Thyroid gland (tissue), 4 donors: ENCODE measurements around the gene VWCE.

Experiments used
- POLR2A ChIP-seq, 2 donors: fragments of 450-650 bp; IDR thresholded peaks; one replicate each; pipeline ENCODE4 v1.6.1; 2017; ENCODE audit warnings: antibody characterized with exemption in 2 of 2, mild to moderate bottlenecking in 2 of 2, moderate library complexity in 1 of 2
- TF ChIP-seq, protein P1 (sequence below), 6 experiments: fragments of 200-600 bp in 3 of 6; fragments of 450-650 bp in 3 of 6; sonication (generic) in 3 of 6; IDR thresholded peaks; one replicate each; pipeline ENCODE4 v1.5.1; 2016 to 2019; ENCODE audit warnings: antibody characterized with exemption in 6 of 6, mild to moderate bottlenecking in 2 of 6, inconsistent platforms in 1 of 6, moderate library complexity in 1 of 6

DNA sequence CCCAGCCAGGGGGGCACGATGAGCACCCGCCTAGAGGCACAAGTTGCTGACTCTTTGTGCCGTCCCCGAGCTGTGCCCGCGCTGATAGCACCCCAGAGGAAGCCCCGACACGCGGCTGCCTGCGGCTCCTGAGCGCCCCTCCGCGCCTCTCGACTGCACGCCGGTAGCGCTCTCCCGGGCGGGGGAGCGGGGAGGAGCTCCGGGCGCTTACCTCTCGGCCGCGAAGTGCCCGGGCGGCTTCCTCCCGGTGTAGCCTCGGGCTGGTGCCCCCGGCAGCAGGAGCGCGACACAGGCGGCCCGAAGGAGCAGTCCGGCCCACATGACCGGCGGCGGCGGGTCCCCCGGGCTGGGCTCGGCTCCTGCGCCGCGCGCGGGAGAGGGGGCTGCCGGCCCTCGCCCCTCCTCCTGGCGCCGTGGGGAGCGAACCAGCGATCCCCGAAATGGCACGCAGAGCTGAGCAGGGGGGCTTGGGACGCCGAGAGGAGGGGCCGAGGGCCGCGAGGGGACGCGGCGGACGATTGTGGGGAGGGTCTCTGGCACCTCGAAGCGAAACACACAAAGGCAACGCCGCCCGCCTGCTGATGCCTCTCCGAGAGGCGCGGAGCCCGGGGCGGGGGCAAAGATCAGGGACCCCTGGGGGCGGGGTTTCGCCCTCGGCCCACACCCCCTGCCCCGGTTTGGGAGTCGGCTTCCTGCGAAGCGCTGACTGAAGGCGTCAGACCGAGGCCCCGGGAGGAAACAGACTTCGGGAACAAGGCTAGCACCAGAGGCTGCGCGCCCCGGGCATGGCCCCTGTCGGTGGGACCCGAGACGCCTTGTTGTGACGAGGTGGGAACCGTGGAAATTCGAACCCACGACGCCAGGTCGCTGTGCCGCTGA, at the start of gene VWCE:
- TF ChIP-seq, protein P1, sequence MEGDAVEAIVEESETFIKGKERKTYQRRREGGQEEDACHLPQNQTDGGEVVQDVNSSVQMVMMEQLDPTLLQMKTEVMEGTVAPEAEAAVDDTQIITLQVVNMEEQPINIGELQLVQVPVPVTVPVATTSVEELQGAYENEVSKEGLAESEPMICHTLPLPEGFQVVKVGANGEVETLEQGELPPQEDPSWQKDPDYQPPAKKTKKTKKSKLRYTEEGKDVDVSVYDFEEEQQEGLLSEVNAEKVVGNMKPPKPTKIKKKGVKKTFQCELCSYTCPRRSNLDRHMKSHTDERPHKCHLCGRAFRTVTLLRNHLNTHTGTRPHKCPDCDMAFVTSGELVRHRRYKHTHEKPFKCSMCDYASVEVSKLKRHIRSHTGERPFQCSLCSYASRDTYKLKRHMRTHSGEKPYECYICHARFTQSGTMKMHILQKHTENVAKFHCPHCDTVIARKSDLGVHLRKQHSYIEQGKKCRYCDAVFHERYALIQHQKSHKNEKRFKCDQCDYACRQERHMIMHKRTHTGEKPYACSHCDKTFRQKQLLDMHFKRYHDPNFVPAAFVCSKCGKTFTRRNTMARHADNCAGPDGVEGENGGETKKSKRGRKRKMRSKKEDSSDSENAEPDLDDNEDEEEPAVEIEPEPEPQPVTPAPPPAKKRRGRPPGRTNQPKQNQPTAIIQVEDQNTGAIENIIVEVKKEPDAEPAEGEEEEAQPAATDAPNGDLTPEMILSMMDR (IDR thresholded peaks at IDR 0.05), result peak in 3 of 6 experiments; percentile 32 to 56 (median 51)
- no peak for TF ChIP-seq POLR2A (IDR thresholded peaks at IDR 0.05)
